CD14-positive monocyte (primary cell): Measurements from ENCODE around the gene LUZP2. TPM values are rescaled to one million over a fixed set of nuclear protein-coding genes. Genes with fewer than 3 reads are reported as not detected.
A peak's percentile ranks its signal among the peaks of the same experiment; 100 is the strongest.

ENCODE experiments used
- DNase-seq, 3 donors: peaks; one replicate each; pipeline ENCODE4 v3.0.0-alpha.2; 2011 to 2022
- H2AFZ ChIP-seq: 2 replicates; pipeline ENCODE4 v1.6.0; 2012; ENCODE audit warnings: mild to moderate bottlenecking, low read depth, low read length, inconsistent platforms; ENCODE audit not compliant: insufficient read depth, poor library complexity, severe bottlenecking
- H3K27ac ChIP-seq, 2 donors: 1 replicate in 1 of 2; 2 replicates in 1 of 2; pipeline ENCODE4 v1.5.1; 2012 to 2013; ENCODE audit warnings: low read length in 2 of 2, control low read depth in 1 of 2, inconsistent platforms in 1 of 2, low read depth in 1 of 2, mild to moderate bottlenecking in 1 of 2
- H3K27me3 ChIP-seq, 2 donors: one replicate each; pipeline versions ENCODE4 v1.6.0 to v1.6.1; 2011 to 2013; ENCODE audit warnings: low read length in 2 of 2; ENCODE audit not compliant: control insufficient read depth in 2 of 2, insufficient read depth in 2 of 2
- H3K36me3 ChIP-seq, 2 donors: replicated peaks in 1 of 2; 1 replicate in 1 of 2; 2 replicates in 1 of 2; pipeline versions ENCODE4 v1.5.1 to v1.6.1; 2012 to 2013; ENCODE audit warnings: low read length in 2 of 2, control low read depth in 1 of 2, inconsistent platforms in 1 of 2, mild to moderate bottlenecking in 1 of 2; ENCODE audit not compliant: insufficient read depth in 2 of 2, control insufficient read depth in 1 of 2
- H3K4me1 ChIP-seq, 2 donors: 1 replicate in 1 of 2; 2 replicates in 1 of 2; pipeline versions ENCODE4 v1.5.1 to v1.6.1; 2012 to 2013; ENCODE audit warnings: low read length in 2 of 2, control low read depth in 1 of 2, inconsistent platforms in 1 of 2, mild to moderate bottlenecking in 1 of 2, moderate library complexity in 1 of 2; ENCODE audit not compliant: insufficient read depth in 2 of 2, control insufficient read depth in 1 of 2
- H3K4me2 ChIP-seq: replicated peaks from 2 replicates; pipeline ENCODE3; 2012; ENCODE audit warnings: low read length, moderate library complexity, mild to moderate bottlenecking; ENCODE audit not compliant: poor library complexity, severe bottlenecking; ENCODE audit errors: extremely low read depth
- H3K4me3 ChIP-seq, 3 experiments: fragments of 200-600 bp in 1 of 3; sonication (generic) in 1 of 3; replicated peaks in 1 of 3; 1 replicate in 2 of 3; 2 replicates in 1 of 3; pipeline ENCODE4 v1.5.1; 2011 to 2013; ENCODE audit warnings: low read length in 3 of 3, mild to moderate bottlenecking in 3 of 3, control low read depth in 2 of 3, low read depth in 2 of 3, inconsistent platforms in 1 of 3, moderate library complexity in 1 of 3
- H3K79me2 ChIP-seq: 2 replicates; pipeline ENCODE4 v1.6.0; 2012; ENCODE audit warnings: mild to moderate bottlenecking, control low read depth, inconsistent platforms, low read length, moderate library complexity; ENCODE audit not compliant: insufficient read depth
- H3K9ac ChIP-seq: 2 replicates; pipeline ENCODE4 v1.6.0; 2017; ENCODE audit warnings: low read length, mild to moderate bottlenecking; ENCODE audit not compliant: insufficient read depth, poor library complexity, severe bottlenecking
- H3K9me3 ChIP-seq, 2 donors: replicated peaks in 1 of 2; 1 replicate in 1 of 2; 2 replicates in 1 of 2; pipeline versions ENCODE4 v1.5.1 to v1.6.1; 2012 to 2013; ENCODE audit warnings: low read length in 2 of 2, control low read depth in 1 of 2; ENCODE audit not compliant: control insufficient read depth in 1 of 2, insufficient read depth in 1 of 2
- H4K20me1 ChIP-seq: 2 replicates; pipeline ENCODE4 v1.6.0; 2012; ENCODE audit warnings: mild to moderate bottlenecking, low read length, control low read depth, moderate library complexity; ENCODE audit not compliant: insufficient read depth
- H3K27ac Mint-ChIP-seq, 7 donors: one replicate each; pipeline ENCODE4 v1.8.0; 2020; ENCODE audit warnings: mild to moderate bottlenecking in 7 of 7, mixed read lengths in 7 of 7, moderate library complexity in 6 of 7, inconsistent platforms in 2 of 7
- H3K27me3 Mint-ChIP-seq, 3 donors: one replicate each; pipeline ENCODE4 v1.8.0; 2021 to 2022; ENCODE audit warnings: low read depth in 3 of 3, mild to moderate bottlenecking in 3 of 3, mixed read lengths in 3 of 3, moderate library complexity in 3 of 3, inconsistent platforms in 1 of 3
- H3K36me3 Mint-ChIP-seq, 2 donors: one replicate each; pipeline ENCODE4 v1.8.0; 2020; ENCODE audit warnings: mixed read lengths in 2 of 2, inconsistent platforms in 1 of 2, mild to moderate bottlenecking in 1 of 2
- H3K4me1 Mint-ChIP-seq: one replicate; pipeline ENCODE4 v1.8.0; 2020; ENCODE audit warnings: mild to moderate bottlenecking, mixed read lengths
- H3K4me3 Mint-ChIP-seq, 2 donors: one replicate each; pipeline ENCODE4 v1.8.0; 2020; ENCODE audit warnings: mild to moderate bottlenecking in 2 of 2, mixed read lengths in 2 of 2, moderate library complexity in 1 of 2
- H3K9me3 Mint-ChIP-seq, 7 donors: one replicate each; pipeline ENCODE4 v1.8.0; 2020 to 2022; ENCODE audit warnings: mixed read lengths in 7 of 7, mild to moderate bottlenecking in 6 of 7, moderate library complexity in 6 of 7, inconsistent platforms in 2 of 7
- CTCF ChIP-seq: fragments of 200-600 bp; IDR thresholded peaks from one replicate; pipeline ENCODE4 v1.8.0; 2022; ENCODE audit warnings: antibody characterized with exemption, mild to moderate bottlenecking
- WGBS: methylation state at CpG from one replicate; pipeline ENCODE4 v1.1.5; 2013; ENCODE audit warnings: missing lambda C conversion rate; ENCODE audit not compliant: insufficient coverage; 5-methylcytosine and 5-hydroxymethylcytosine counted together
- intact Hi-C, 2 donors: fragments of 100-400 bp; cut with micrococcal nuclease; formaldehyde crosslinking; loops; one replicate each; pipeline versions ENCODE4 v1.15.0 to v1.15.1; 2023
- polyA plus RNA-seq, 3 donors: library from polyadenylated mRNA; depleted of rRNA in 1 of 3; unstranded in 2 of 3; stranded (reverse) in 1 of 3; fragments of 300-500 nt in 2 of 3; fragments of >200 nt in 1 of 3; fragmentation: Illumina TruSeq in 2 of 3; gene quantifications; 1 replicate in 2 of 3; 2 replicates in 1 of 3; pipeline ENCODE4 v1.2.3, GENCODE V29; 2012 to 2021

Gene LUZP2
- polyA plus RNA-seq, 3 donors: not detected

GRCh38 chr11:24855951-24856350 is 359.1 kb downstream of the LUZP2 start:
- no peak overlapping the region for H3K27ac Mint-ChIP-seq
- Histone ChIP-seq H3K36me3 (no peaks in the 10 kb centered on the region), H2AFZ (no peak overlapping the region), H4K20me1 (no peaks in the 10 kb centered on the region), H3K4me3 (no peak overlapping the region), H3K4me2 (no peak overlapping the region), H3K79me2 (no peaks in the 10 kb centered on the region), H3K27ac (no peak overlapping the region), H3K4me1 (no peaks in the 10 kb centered on the region), H3K9ac (no peak overlapping the region), H3K27me3 (no peaks in the 10 kb centered on the region), H3K9me3 (peaks cover 20 to 27% of the 10 kb centered on the region in 2 donors)
- no peak for TF ChIP-seq CTCF
- H3K4me1 Mint-ChIP-seq: no peaks in the 10 kb centered on the region
- no peak for DNase-seq
- H3K36me3 Mint-ChIP-seq: no peaks in the 10 kb centered on the region
- intact Hi-C loops: no loop called here
- no peak overlapping the region for H3K4me3 Mint-ChIP-seq
- H3K27me3 Mint-ChIP-seq: no peaks in the 10 kb centered on the region
- peaks cover 3 to 28% (median 14%) of the 10 kb centered on the region in 7 donors for H3K9me3 Mint-ChIP-seq

GRCh38 chr11:24859801-24860300 is 363.0 kb downstream of the LUZP2 start:
- no peak overlapping the region for H3K4me2 ChIP-seq
- no peaks in the 10 kb centered on the region for H3K36me3 ChIP-seq
- H3K4me1 ChIP-seq: no peaks in the 10 kb centered on the region
- no peak overlapping the region for H3K27ac ChIP-seq
- no peaks in the 10 kb centered on the region for H3K27me3 Mint-ChIP-seq
- 79% methylated on average over 4 of the region's 9 CpGs for WGBS
- no peak for TF ChIP-seq CTCF
- no peaks in the 10 kb centered on the region for H3K4me1 Mint-ChIP-seq
- no peak overlapping the region for H3K4me3 Mint-ChIP-seq
- peak overlapping the region in 1 of 7 donors; percentile 36 for H3K27ac Mint-ChIP-seq
- no peaks in the 10 kb centered on the region for H3K79me2 ChIP-seq
- no peaks in the 10 kb centered on the region for H4K20me1 ChIP-seq
- H3K36me3 Mint-ChIP-seq: no peaks in the 10 kb centered on the region
- peaks cover 11 to 15% of the 10 kb centered on the region in 2 donors for H3K9me3 ChIP-seq
- H3K4me3 ChIP-seq: no peak overlapping the region
- no peak for DNase-seq
- peaks cover 0 to 16% (median 9%) of the 10 kb centered on the region in 7 donors for H3K9me3 Mint-ChIP-seq
- H3K27me3 ChIP-seq: no peaks in the 10 kb centered on the region
- intact Hi-C loops: no loop called here
- H3K9ac ChIP-seq: no peak overlapping the region
- H2AFZ ChIP-seq: no peak overlapping the region
